HG02870 (cell line): ENCODE measurements around the gene SNRPF.

Experiments used
- ATAC-seq: cut with Tn5 transposase; IDR thresholded peaks from one replicate; pipeline ENCODE4 v1.9.1; 2021; ENCODE audit warnings: mild to moderate bottlenecking, moderate library complexity; ENCODE audit not compliant: unreplicated experiment

Gene SNRPF

DNA sequence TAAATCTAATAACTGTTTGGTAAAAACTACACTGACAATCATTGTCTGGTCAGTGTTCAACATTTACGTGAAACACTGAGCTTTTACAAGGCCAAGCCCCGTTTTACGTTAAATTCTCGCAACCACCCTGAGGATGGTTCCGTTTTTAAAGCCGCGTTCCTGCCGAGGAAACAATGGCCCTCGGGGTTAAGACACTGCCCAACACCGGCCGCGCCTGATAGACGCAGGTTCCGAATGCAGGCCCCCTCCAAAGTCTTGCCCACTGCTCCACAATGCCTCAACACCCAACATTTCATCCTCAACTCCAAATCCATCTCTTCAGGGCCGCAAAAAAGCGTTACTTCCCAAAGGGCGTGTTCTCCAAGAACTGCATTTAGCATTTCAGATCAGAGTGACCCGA is 953 bp upstream of the SNRPF start:
- no peak for ATAC-seq

DNA sequence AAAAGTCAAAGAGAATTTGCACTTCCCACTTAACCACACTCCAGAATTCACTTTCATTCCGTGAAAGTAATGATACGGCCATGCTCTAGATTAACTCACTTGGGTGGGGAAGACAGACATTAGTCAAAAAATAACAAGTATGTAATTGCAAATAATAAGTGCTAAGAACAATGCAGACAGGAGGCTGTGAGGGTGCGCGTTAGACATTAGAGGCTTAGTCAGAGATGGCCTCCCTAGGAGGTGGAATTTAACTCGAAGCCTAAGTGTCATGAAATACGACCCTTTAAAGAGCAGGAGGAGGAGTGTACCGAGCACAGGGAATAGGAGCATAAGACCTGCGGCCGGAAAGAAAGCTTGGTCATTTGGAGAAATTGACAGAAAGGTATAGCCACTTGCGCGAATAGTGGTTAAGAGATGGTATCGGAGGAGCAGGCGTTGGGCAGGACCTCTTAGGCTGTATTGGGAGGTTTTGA is 628 bp downstream of the SNRPF start:
- peak; percentile 31 for ATAC-seq

DNA sequence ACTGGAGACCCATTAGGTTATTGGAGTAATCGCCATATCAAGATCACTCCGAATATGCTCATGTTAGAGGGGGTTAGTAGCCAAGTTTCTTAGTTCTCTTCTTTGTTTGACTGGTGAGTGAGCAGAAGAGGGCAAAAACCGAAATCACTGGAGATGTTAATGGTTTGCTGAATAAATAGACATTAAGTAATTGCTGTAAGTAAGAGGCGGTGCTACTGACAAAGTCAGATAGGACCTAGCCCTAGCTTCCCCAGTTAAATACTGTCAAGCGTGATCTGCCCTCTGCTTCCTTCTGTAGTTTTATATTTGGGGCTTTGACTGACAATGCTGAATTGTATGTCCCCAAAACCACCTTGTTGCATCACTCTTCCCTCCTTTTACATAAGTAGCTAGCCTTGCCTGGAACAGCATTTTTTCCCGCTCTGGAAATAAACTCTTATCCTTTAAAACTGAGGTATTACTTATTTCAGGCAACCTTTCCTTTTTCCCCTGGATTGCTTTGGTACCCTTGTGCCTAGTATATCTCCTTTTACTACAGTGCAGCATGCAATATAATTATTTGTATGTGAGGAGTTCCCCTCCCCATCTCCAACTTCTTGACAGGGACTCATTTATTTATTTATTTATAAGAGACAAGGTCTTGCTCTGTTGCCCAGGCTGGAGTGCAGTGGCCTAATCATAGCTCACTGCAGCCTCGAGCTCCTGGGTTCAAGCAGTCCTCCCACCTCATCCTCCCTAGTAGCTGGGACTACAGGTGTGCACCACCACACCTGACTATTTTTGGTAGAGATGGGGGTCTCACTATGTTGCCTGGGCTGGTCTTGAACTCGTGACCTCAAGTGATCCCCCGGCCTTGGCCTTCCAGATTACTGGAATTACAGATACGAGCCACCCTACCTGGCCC is 1.4 kb downstream of the SNRPF start:
- ATAC-seq, result no peak

DNA sequence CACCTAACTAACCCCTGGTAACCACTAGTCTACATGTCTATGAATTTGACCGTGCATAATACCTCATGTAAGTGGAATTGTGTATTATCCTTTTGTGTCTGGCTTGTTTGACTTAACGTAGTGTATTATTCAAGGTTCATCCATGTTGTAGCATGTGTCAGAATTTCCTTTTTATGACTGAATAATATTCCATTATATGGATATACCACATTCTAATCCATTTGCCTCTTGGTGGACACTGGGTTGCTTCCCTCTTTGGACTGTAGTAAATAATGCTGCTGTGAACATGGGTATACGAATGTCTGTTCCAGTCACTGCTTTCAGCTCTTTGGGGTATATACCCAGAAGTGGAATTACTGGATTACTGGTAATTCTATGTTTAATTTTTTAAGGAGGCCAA is 3.3 kb downstream of the SNRPF start:
- no peak for ATAC-seq

DNA sequence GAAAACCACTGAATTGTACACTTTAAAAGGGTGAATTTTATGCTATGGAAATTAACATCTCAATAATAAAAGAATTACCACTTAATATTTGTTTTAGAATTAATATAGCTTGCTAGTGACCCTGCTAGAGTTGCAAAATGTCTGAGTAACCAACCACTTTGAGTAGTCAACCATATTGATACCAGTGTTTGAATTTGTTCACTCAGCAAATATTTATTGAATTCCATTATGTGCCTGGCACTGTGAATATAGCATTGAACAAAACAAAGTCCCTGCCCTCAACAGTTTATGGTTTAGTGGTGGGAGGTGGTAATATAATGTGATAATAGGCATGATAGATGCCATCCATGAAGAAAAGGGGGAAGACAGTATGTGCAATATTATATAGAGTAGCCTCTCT is 4.6 kb downstream of the SNRPF start:
- ATAC-seq, result no peak

DNA sequence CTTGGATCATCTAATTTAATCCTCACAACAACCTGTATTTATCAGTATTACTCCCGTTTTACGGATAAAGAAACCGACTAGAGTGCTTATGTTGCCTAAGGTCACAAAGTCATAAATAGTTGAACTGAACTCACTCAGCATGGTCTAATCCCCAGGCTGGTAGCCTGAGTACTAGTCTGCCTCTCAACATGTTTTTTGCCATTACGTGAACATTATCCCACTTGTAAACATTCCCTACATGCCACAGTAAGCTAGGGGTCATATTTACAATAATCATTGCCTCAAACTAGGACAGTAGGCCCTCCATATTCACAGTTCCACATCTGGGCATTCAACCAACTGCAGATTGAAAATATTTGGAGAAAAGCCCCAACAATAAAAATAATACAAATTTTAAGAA is 12.1 kb downstream of the SNRPF start:
- no peak for ATAC-seq

DNA sequence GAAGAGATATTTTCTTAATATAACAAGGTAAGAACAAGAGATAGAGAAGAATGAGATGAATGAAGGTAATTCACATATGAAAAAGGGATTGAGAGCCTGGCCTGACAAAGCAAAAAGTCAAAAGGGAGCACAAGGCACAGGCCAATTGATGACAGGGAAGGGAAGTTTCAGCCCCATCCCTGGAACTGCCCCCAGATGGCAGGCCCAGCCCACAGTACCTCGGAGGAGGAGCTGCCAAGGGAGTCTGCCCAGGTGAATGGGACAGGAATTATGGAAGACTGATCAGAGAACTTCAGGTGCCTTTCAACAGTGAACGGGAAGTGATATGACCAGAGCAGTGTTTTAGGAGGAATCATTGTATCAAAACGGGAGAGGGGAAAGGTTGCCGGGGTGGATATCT is 15.7 kb downstream of the SNRPF start:
- no peak for ATAC-seq

DNA sequence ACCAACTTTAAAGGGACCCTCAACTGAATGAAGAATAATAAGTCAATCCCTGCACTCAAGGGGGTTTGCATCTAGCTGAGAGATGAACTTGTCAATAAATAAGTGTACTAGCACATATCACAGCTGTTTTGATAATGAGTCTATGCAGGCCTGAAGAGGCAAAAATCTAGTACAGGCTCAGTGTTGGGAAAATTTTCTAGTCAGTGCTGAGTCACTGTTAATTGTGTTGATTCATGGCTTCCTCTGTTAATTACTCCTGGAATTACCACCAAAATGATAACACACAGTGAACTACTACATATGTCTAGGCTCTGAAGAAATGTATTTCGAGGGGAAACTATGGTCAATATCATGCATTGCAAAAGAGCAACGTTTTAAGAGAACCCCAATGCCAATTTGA is 18.9 kb downstream of the SNRPF start:
- ATAC-seq, result no peak

DNA sequence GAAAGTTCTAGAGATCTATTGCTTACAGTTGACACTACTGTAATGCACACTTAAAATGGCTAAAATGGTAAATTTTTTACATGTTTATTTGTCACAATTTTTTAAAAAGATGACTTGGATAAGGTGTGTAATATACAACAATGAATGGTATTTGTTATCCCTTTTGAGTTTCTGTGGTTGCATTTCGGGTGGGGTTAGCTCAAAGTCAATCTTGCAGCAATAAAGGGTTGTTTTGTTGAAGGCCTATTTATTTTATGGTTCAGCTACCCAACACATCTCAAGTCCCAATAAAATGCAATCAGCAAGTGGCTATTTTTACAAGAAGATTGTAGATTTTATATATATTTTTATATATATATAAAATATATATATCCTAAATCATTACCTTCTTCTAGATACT is 22.1 kb downstream of the SNRPF start:
- no peak for ATAC-seq

DNA sequence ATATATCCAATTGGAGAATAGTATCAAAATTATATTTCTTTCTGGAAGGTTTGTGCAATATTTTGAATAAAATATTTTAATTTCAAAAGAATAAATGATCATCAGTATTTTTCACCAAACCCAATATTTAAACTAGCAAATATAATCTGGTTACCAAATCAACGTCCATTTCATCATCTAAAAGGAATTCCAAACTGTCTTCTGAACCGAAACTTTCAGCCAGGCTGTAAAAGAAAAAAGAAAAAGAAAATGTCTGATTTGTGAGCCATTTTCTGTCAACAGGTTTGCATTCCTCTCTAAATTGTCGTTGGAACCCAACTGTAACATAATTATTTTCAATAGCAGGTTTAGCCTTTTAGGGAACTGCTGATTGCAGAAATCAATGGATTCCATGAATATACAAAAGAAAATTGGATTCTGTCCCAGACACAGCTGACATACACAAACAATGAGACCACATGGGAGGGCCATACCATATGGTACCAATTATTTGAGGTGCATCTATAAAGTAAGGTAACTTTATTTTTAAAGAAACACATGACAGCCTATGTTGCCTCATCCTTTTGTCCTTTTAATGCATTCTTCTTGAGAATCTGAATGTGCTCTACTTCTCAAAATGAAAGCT is 22.7 kb downstream of the SNRPF start:
- ATAC-seq, result no peak

DNA sequence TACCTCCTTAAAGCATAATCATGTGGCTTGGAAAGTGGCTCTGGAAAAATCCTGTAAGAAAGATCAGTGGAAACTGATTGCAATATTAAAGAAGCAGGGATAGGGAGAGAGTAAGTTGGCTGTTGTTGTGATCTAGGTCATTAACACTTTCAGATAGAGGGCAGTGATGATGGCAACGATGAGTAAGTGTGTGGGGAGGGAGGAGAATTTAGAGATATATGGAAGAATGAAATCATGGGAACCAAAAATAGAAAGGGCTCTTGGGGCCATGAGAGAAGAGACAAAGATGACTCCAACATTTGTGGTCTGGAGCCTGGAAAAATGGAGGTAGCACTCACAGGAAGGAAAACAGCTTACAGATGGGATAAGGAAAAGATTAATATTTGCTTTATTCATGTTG is 23.3 kb downstream of the SNRPF start:
- ATAC-seq, result no peak

DNA sequence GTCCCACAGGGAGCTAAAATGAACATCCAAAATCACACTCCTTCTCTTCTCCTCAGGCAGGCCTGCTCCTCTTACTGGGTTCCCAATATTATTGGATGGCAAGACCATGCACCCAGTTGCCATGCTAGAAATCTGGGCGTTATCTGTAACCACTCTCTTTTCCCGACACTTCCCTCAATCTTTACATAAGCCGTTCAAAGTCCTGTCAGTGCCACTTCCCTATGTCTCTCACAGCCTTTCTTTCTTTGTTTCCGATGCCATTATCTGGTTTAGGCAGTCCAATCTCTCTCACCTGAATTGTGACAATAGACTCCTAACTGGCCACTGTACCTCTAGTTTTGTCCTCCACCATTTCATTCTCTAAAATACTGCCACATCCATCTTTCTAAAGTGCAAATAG is 24.1 kb downstream of the SNRPF start:
- no peak for ATAC-seq

DNA sequence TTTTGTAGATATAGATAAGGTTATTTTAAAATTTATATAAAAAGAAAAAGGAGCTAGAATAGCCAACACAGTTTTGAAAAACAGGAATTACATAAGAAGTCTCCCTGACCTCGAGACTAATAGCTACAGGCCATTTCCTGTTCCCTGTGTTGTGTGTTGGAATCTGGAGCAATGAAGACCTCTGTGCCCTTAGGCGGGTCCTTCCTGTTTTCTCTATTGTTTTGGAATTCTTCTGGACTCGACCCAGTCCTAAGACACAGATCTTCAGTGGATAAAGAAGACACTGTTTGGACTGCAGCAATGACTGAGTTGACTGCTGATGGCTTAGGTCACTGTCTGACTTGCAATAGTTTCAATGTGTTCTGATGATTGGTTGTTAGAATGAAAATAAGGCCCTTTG is 26.2 kb downstream of the SNRPF start:
- ATAC-seq, result no peak

DNA sequence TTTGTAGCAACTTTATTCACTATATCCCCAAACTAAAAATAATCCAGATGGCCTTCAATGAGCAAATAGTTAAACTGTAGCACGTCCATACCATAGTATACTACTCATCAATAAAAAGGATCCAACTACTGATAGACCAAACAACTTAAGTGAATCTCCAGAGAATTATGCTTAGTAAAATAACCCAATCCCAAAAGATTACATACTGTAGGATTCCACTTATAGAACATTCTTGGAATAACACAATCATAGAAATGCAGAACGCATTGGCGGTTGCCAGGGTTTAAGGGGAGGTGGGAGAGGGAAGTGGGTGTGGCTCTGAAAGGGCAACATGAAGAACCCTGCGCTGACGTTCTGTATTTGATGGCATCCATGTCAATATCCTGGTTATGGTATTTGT is 28.6 kb downstream of the SNRPF start:
- no peak for ATAC-seq

DNA sequence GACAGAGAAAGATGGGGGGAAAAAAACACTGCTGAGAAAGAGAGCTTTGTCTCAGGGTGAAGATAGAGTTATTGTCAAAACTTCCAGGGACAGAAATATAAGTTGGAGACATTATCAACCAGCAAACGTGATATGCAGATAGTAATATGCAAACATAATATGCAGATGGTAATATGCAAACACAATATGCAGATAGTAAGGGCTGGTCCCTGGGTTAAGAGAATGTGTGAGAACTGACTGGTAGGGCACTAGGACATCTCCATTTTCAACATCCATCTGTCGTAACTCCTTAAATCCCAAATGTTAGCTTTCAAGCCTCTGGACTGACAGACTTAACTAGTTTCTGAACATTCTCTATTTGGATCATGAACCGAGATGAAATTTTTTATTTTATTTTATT is 32.2 kb downstream of the SNRPF start:
- ATAC-seq, result no peak

DNA sequence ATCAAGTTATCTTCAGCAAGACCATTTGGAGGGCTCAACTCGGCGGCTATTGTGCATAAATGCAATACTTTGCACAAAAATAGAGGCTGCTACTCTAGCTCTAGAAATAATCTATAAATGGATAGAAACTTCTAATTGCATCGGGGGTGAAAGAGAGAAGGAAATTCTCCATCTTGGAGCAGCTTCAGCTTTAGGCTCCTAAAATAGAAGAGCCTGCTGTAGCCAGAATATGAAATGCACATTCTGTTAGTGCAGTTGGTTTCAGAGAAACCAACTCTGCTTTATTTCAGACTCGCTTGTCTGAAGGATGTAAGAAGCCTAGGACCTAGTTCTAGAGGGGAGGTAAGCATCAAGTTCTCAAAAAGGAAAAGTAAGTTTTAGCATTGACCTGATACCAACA is 38.1 kb downstream of the SNRPF start:
- ATAC-seq, result no peak

DNA sequence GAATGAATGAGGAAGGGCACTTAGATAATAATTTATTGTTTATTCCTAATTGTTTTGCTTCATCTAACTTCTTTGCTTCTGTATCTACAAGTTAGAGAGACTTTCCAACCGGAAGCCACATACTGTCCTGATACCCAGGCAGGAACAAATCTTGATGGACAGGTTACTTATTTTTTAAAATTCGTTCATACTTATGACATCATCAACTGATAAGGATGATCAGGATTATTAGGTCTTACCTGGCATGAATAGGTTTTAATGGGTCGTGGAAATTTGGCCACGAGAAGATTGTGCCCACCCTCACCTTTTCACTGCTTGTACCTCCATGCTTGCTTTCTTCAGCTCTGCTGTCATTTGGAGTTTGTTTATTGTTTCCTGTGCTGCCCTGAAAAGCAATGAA is 39.3 kb downstream of the SNRPF start:
- no peak for ATAC-seq

DNA sequence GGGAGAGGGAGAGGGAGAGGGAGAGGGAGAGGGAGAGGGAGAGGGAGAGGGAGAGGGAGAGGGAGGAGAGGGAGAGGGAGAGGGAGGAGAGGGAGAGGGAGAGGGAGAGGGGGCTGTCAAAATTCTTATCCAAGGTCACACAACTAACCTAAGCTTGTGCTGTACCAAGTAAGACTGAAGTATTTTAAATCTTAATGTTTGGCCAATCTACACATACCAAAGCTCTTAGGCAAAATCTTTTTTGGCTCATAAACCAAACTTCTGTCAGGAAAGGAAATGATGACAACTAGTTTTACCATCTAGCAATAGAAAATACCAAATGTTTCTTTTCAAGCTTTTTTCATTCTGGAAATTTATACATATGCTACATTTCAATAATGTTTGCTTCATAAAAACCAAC is 49.8 kb downstream of the SNRPF start:
- no peak for ATAC-seq

DNA sequence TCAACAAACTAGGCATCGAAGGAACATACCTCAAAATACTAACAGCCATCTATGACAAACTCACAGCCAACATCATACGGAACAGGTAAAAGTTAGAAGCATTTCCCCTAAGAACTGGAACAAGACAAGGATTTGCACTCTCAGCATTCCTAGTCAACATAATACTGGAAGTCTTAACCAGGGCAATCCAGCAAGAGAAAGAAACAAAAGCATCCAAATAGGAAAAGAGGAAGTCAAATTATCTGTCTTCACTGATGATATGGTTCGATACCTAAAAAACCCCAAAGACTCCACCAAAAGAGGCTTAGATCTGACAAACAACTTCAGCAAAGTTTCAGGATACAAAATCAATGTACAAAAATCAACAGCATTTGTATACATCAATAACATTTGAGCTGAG is 51.1 kb downstream of the SNRPF start:
- ATAC-seq, result no peak
